ENCODE data around the gene GRAMD2B. TPM values are rescaled to one million over a fixed set of nuclear protein-coding genes. Genes with fewer than 3 reads are reported as not detected.

The GRAMD2B gene
- total and polyA plus RNA-seq, 2 experiments from 2014 or later, result 18.9 to 32.5 TPM

- Histone ChIP-seq H3K9me3 (ENCODE audit: low read depth) (no peaks in the 10 kb centered on the region), H3K27me3 (no peaks in the 10 kb centered on the region), H2AFZ (no peak overlapping the region), H4K20me1 (ENCODE audit: insufficient read depth, poor library complexity, severe bottlenecking) (no peaks in the 10 kb centered on the region), H3K79me2 (no peaks in the 10 kb centered on the region), H3K4me3 (no peak overlapping the region), H3K9me2 (replicated peaks; ENCODE audit: insufficient read depth) (no peaks in the 10 kb centered on the region), H3K27ac (no peak overlapping the region), H3K36me3 (replicated peaks; ENCODE audit: insufficient read depth, low read depth) (no peaks in the 10 kb centered on the region), H3K4me2 (no peak overlapping the region), H3K4me1 (ENCODE audit: insufficient read depth) (peaks cover 12% of the 10 kb centered on the region)
- no peak for DNase-seq (ENCODE audit: low spot score)
- TF ChIP-seq CTCF (IDR thresholded peaks at IDR 0.05; ENCODE audit: poor library complexity) (no peak), EZH2 (IDR thresholded peaks at IDR 0.05; ENCODE audit: borderline replicate concordance) (no peak), EZH2phosphoT487 (IDR thresholded peaks at IDR 0.05; ENCODE audit: low read depth, severe bottlenecking, unreplicated experiment) (no peak)
- WGBS (ENCODE audit: low lambda C conversion rate, missing lambda C conversion rate), result 72% methylated on average over 8 of the region's 8 CpGs
These were observed 100.8 kb downstream of the GRAMD2B start for GRCh38 chr5:126523818-126524510.

- no peaks in the 10 kb centered on the region for H3K4me1 ChIP-seq (ENCODE audit: insufficient read depth)
- H3K27ac ChIP-seq, result no peak overlapping the region
- H3K36me3 ChIP-seq (replicated peaks; ENCODE audit: insufficient read depth, low read depth), result no peaks in the 10 kb centered on the region
- TF ChIP-seq EZH2 (IDR thresholded peaks at IDR 0.05; ENCODE audit: borderline replicate concordance) (no peak), EZH2phosphoT487 (IDR thresholded peaks at IDR 0.05; ENCODE audit: low read depth, severe bottlenecking, unreplicated experiment) (no peak), CTCF (IDR thresholded peaks at IDR 0.05; ENCODE audit: poor library complexity) (no peak)
- no peak overlapping the region for H3K4me3 ChIP-seq
- H3K9me2 ChIP-seq (replicated peaks; ENCODE audit: insufficient read depth), result no peaks in the 10 kb centered on the region
- H3K9me3 ChIP-seq (ENCODE audit: low read depth), result no peaks in the 10 kb centered on the region
- no peak for DNase-seq (ENCODE audit: low spot score)
- no peaks in the 10 kb centered on the region for H3K27me3 ChIP-seq
- H3K79me2 ChIP-seq, result no peaks in the 10 kb centered on the region
- no peak overlapping the region for H3K4me2 ChIP-seq
- 69% methylated on average over 5 of the region's 5 CpGs for WGBS (ENCODE audit: low lambda C conversion rate, missing lambda C conversion rate)
- H4K20me1 ChIP-seq (ENCODE audit: insufficient read depth, poor library complexity, severe bottlenecking), result no peaks in the 10 kb centered on the region
- no peak overlapping the region for H2AFZ ChIP-seq
These were observed 102.5 kb downstream of the GRAMD2B start for GRCh38 chr5:126525630-126526245.

GRCh38 chr5:126526493-126526892, 103.3 kb downstream of the GRAMD2B start:
- Histone ChIP-seq H2AFZ (no peak overlapping the region), H3K36me3 (replicated peaks; ENCODE audit: insufficient read depth, low read depth) (no peaks in the 10 kb centered on the region), H3K4me1 (ENCODE audit: insufficient read depth) (peaks cover 5% of the 10 kb centered on the region), H3K27me3 (no peaks in the 10 kb centered on the region), H3K9me2 (replicated peaks; ENCODE audit: insufficient read depth) (no peaks in the 10 kb centered on the region), H3K4me2 (no peak overlapping the region), H3K9me3 (ENCODE audit: low read depth) (no peaks in the 10 kb centered on the region), H4K20me1 (ENCODE audit: insufficient read depth, poor library complexity, severe bottlenecking) (no peaks in the 10 kb centered on the region), H3K79me2 (no peaks in the 10 kb centered on the region), H3K4me3 (no peak overlapping the region), H3K27ac (no peak overlapping the region)
- DNase-seq (ENCODE audit: low spot score), result no peak
- TF ChIP-seq EZH2phosphoT487 (IDR thresholded peaks at IDR 0.05; ENCODE audit: low read depth, severe bottlenecking, unreplicated experiment) (no peak), CTCF (IDR thresholded peaks at IDR 0.05; ENCODE audit: poor library complexity) (no peak), EZH2 (IDR thresholded peaks at IDR 0.05; ENCODE audit: borderline replicate concordance) (no peak)
